PC-9 (cell line): ENCODE results near the gene PLVAP. TPM values are rescaled to one million over a fixed set of nuclear protein-coding genes. Genes with fewer than 3 reads are reported as not detected.

Experiments used
- BruUV-seq: library from RNA; stranded (reverse); fragments of 400-500 nt; replicated peaks from 2 replicates; lab custom pipeline; 2021; lab: Mats Ljungman, UMichigan
- CTCF ChIA-PET: fragments of 300-600 bp; sonication (Branson Sonifier 250); formaldehyde crosslinking; loops from one replicate; lab custom pipeline; 2022; ENCODE audit warnings: antibody characterized with exemption; lab: Charles Lee
- POLR2A ChIA-PET: fragments of 300-600 bp; sonication (Branson Sonifier 250); formaldehyde crosslinking; loops from one replicate; lab custom pipeline; 2022; ENCODE audit warnings: antibody characterized with exemption; ENCODE audit not compliant: unreplicated experiment; lab: Charles Lee
- DNase-seq, 2 experiments: peaks; one replicate each; pipeline versions ENCODE4 v3.0.0 to v3.0.0-alpha.2; 2015 to 2022; ENCODE audit warnings: mixed read lengths in 1 of 2
- H2AFZ ChIP-seq: fragments of 200-600 bp; sonication (generic); 2 replicates; pipeline ENCODE4 v1.8.1; 2017; ENCODE audit warnings: antibody characterized with exemption
- H3F3A ChIP-seq: fragments of 200-600 bp; sonication (generic); 2 replicates; pipeline ENCODE4 v1.8.1; 2017; ENCODE audit warnings: antibody characterized with exemption, mild to moderate bottlenecking, low read depth; ENCODE audit not compliant: insufficient read depth
- H3K27ac ChIP-seq: fragments of 200-600 bp; sonication (generic); 2 replicates; pipeline ENCODE4 v1.6.1; 2016; ENCODE audit warnings: mixed run types
- H3K27me3 ChIP-seq: fragments of 200-600 bp; sonication (generic); 2 replicates; pipeline ENCODE4 v1.6.1; 2016; ENCODE audit warnings: low read depth, mixed run types; ENCODE audit not compliant: insufficient read depth
- H3K36me3 ChIP-seq: fragments of 200-600 bp; sonication (generic); 2 replicates; pipeline ENCODE4 v1.6.1; 2016; ENCODE audit warnings: low read depth, mixed run types
- H3K4me1 ChIP-seq: fragments of 200-600 bp; sonication (generic); replicated peaks from 2 replicates; pipeline ENCODE4 v1.6.1; 2016; ENCODE audit warnings: mixed run types; ENCODE audit not compliant: insufficient read depth
- H3K4me2 ChIP-seq: fragments of 200-600 bp; sonication (generic); 2 replicates; pipeline ENCODE4 v1.6.1; 2017; ENCODE audit warnings: mixed run types
- H3K4me3 ChIP-seq: fragments of 200-600 bp; sonication (generic); 2 replicates; pipeline ENCODE4 v1.6.1; 2016; ENCODE audit warnings: mixed run types
- H3K79me2 ChIP-seq: fragments of 200-600 bp; sonication (generic); 2 replicates; pipeline ENCODE4 v1.6.1; 2017; ENCODE audit warnings: low read depth, mixed run types
- H3K9me2 ChIP-seq: fragments of 200-600 bp; sonication (generic); 2 replicates; pipeline ENCODE4 v1.8.1; 2017; ENCODE audit warnings: mild to moderate bottlenecking; ENCODE audit not compliant: insufficient read depth
- H3K9me3 ChIP-seq: fragments of 200-600 bp; sonication (generic); 2 replicates; pipeline ENCODE4 v1.8.1; 2016; ENCODE audit warnings: low read depth; ENCODE audit not compliant: insufficient read depth
- H4K20me1 ChIP-seq: fragments of 200-600 bp; sonication (generic); 2 replicates; pipeline ENCODE4 v1.8.1; 2017; ENCODE audit not compliant: insufficient read depth
- EZH2 ChIP-seq: fragments of 200-600 bp; sonication (generic); IDR thresholded peaks from 2 replicates; pipeline ENCODE4 v1.8.0; 2017; ENCODE audit warnings: antibody characterized with exemption, low read depth
- intact Hi-C: fragments of 100-400 bp; cut with micrococcal nuclease; formaldehyde crosslinking; loops from one replicate; pipeline ENCODE4 v1.10.0; 2022; ENCODE audit not compliant: unreplicated experiment
- total RNA-seq: library from RNA; stranded (reverse); gene quantifications from 2 replicates; pipeline ENCODE4 v1.2.3, GENCODE V29; 2021
- TF ChIP-seq, protein P1 (sequence below): fragments of 200-600 bp; sonication (generic); conservative IDR thresholded peaks from 2 replicates; pipeline ENCODE4 v1.6.1; 2017; ENCODE audit warnings: mixed run types, antibody characterized with exemption, mild to moderate bottlenecking, moderate library complexity

PLVAP gene
- total RNA-seq, 1 experiment from 2014 or later, result not detected

DNA sequence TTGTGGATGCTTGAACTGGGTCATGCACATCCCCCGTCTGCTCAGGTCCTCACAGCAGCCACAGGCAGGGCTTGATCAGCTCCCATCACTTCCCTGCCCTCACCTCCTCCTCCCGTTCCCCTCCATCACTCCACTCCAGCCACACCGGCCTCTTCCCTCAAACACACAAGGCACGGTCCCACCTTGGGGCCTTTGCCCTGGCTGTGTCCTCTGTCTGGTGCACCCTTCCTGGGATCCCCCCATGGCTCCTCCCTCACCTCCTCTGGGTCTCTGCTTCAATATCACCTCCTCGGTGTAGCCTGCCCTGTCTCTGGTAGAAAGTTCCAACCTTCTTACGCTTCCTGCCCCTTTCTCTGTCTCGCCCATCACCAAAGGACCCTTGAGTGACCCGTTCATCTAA is 23.8 kb downstream of the PLVAP start:
- Histone ChIP-seq H3K27ac (no peak overlapping the region), H3K9me3 (no peaks in the 10 kb centered on the region), H3F3A (0 out of 2 replicates have a peak, but pooled peaks cover 7% of the 10 kb centered on the region), H3K4me3 (no peak overlapping the region), H3K27me3 (no peaks in the 10 kb centered on the region), H3K9me2 (no peaks in the 10 kb centered on the region), H3K4me1 (peaks cover 9% of the 10 kb centered on the region), H3K79me2 (no peaks in the 10 kb centered on the region), H3K4me2 (no peak overlapping the region), H4K20me1 (no peaks in the 10 kb centered on the region), H3K36me3 (no peaks in the 10 kb centered on the region), H2AFZ (no peak overlapping the region)
- POLR2A ChIA-PET, result no interaction called here
- TF ChIP-seq, protein P1, sequence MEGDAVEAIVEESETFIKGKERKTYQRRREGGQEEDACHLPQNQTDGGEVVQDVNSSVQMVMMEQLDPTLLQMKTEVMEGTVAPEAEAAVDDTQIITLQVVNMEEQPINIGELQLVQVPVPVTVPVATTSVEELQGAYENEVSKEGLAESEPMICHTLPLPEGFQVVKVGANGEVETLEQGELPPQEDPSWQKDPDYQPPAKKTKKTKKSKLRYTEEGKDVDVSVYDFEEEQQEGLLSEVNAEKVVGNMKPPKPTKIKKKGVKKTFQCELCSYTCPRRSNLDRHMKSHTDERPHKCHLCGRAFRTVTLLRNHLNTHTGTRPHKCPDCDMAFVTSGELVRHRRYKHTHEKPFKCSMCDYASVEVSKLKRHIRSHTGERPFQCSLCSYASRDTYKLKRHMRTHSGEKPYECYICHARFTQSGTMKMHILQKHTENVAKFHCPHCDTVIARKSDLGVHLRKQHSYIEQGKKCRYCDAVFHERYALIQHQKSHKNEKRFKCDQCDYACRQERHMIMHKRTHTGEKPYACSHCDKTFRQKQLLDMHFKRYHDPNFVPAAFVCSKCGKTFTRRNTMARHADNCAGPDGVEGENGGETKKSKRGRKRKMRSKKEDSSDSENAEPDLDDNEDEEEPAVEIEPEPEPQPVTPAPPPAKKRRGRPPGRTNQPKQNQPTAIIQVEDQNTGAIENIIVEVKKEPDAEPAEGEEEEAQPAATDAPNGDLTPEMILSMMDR, result no peak
- no peak for TF ChIP-seq EZH2
- no TSS peak for BruUV-seq
- intact Hi-C loops, result no loop called here
- no peak for DNase-seq
- CTCF ChIA-PET, result no interaction called here

DNA sequence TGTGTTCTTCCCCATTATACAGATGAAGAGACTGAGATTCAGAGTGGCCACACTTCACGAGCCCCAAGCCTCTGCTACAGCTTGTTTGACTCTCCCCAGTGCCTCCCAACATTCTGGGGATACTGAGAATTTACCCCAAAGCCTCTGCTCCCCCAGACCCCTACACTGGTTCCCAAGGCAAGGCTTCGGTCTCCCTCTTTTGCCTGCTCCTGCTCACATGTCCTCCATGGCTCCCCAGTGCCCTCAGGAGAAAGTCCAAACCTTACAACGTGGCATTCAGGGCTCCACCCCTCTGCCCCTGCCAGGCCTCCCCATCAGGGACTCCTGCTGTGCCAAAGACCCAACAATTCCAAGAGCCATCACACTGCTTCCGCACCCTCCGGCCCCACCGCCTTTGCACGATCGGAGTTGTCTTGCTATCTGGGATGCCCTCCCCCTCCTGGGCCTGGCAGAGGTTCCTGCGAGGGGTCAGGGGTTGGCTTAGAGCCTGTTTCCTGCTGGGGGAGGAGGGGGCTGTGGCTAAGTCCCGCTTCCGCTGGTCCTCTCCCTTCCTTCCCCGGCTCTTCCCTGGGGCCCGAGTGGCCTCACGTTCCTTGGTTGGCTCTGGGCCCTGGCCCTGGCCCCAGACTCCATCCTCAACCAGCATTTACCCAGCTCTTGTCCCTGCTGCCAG is 24.4 kb downstream of the PLVAP start:
- CTCF ChIA-PET, result no interaction called here
- Histone ChIP-seq H3K79me2 (no peaks in the 10 kb centered on the region), H3K27me3 (no peaks in the 10 kb centered on the region), H2AFZ (no peak overlapping the region), H3F3A (0 out of 2 replicates have a peak, but pooled peaks cover 7% of the 10 kb centered on the region), H3K9me2 (no peaks in the 10 kb centered on the region), H3K4me1 (peaks cover 10% of the 10 kb centered on the region), H3K4me3 (no peak overlapping the region), H3K27ac (no peak overlapping the region), H3K4me2 (no peak overlapping the region), H3K36me3 (no peaks in the 10 kb centered on the region), H4K20me1 (no peaks in the 10 kb centered on the region), H3K9me3 (no peaks in the 10 kb centered on the region)
- no peak for TF ChIP-seq EZH2
- TF ChIP-seq, protein P1, result no peak
- intact Hi-C loops, result no loop called here
- no peak for DNase-seq
- POLR2A ChIA-PET, result no interaction called here
- no TSS peak for BruUV-seq

DNA sequence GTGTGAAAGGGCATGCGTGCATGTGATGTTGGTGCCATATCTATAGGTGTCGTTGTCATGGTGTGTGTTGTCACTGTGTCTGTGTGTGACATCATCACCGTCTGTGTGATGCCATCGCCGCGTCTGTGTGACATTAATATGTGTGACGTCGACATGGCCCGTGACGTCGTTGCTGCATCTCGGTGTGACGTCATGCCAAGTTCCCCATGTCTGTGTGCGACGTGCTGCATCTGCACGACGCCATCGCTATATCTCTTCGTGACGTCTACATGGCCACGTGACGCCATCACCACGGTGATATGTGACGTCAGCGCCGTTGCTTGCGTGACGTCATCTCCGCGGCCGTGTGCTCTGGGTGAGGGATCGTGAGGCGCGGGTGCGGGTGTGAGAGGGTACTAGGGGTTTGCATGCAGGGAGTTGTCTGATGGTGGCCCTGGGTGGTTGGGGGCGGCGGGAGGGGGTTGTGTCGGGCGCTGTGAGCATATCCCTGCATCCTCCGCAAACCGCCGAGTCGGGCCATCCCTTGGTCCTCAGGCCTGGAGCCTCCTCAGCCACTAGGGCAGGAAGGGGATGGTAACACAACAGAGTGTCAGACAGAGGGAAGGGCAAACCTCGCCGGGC is 25.2 kb downstream of the PLVAP start:
- no peak overlapping the region for H3K27ac ChIP-seq
- no peaks in the 10 kb centered on the region for H3K27me3 ChIP-seq
- H2AFZ ChIP-seq, result no peak overlapping the region
- H3K36me3 ChIP-seq, result no peaks in the 10 kb centered on the region
- no peak overlapping the region for H3K4me2 ChIP-seq
- H3K4me1 ChIP-seq, result peaks cover 10% of the 10 kb centered on the region
- ChIA-PET CTCF (no interaction called here), POLR2A (no interaction called here)
- H3K79me2 ChIP-seq, result no peaks in the 10 kb centered on the region
- no peaks in the 10 kb centered on the region for H4K20me1 ChIP-seq
- H3K9me3 ChIP-seq, result no peaks in the 10 kb centered on the region
- H3K9me2 ChIP-seq, result no peaks in the 10 kb centered on the region
- peaks cover 14% of the 10 kb centered on the region; the same call in 1 of the 2 replicates for H3F3A ChIP-seq
- no peak overlapping the region for H3K4me3 ChIP-seq
- no peak for TF ChIP-seq EZH2
- TF ChIP-seq, protein P1, result no peak
- intact Hi-C loops, result no loop called here
- DNase-seq, result no peak
- no TSS peak for BruUV-seq
